NCI-H2196 (cell line): ENCODE results near the gene SORCS3.

Experiments used
- DNase-seq: peaks from one replicate; lab custom pipeline; 2025; ENCODE audit not compliant: unreplicated experiment; lab: John Stamatoyannopoulos, UW

The SORCS3 gene

GRCh38 chr10:104643303-104643663, 2.2 kb downstream of the SORCS3 start:
- no peak for DNase-seq

GRCh38 chr10:104646146-104646545, 5.1 kb downstream of the SORCS3 start:
- no peak for DNase-seq

DNA sequence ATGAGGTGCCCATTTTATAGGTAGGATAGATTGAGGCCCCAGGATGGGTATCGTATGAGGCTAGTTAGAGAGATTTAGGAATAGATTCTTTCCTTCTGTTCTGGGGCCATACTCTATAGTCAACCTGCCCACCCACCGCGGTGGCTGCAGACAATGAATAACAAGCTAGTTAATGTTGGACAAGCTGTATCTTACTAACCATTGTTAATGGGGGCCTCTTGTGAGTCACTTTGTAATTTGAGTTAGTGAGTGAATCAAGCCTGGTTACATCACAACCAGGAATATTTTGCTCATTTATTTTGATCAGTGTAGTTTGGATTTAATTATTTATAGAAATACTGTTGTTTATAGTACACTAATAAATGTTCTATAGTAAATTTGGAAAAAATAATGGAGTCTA, 7.3 kb downstream of the SORCS3 start:
- DNase-seq = no peak

- no peak for DNase-seq
These were observed 9.0 kb downstream of the SORCS3 start for GRCh38 chr10:104650072-104650471.

- DNase-seq = no peak
These were observed 9.7 kb downstream of the SORCS3 start for GRCh38 chr10:104650635-104651331.

- no peak for DNase-seq
These were observed 15.9 kb downstream of the SORCS3 start for GRCh38 chr10:104657036-104657435.

- no peak for DNase-seq
These were observed 16.4 kb downstream of the SORCS3 start for GRCh38 chr10:104657457-104657856.

DNA sequence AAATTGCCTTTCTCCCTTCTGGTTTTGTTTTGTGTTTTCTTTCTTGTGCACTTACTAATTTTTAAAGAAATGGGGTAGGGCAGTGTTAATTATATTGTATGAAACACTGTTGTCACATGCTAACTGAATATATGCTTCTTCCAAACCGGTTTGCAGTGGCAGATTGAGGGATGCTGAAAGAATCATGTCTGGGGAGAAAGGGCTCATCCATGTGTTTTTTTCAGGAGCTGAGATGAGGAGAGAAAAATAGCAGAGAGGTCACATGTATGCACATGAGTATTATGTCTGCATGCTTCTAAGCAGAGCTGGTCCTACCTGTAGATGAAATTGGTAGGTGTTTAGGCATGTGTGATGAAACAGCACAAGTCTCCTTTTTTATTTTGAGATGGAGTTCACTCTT, 17.0 kb downstream of the SORCS3 start:
- no peak for DNase-seq

- no peak for DNase-seq
These were observed 18.7 kb downstream of the SORCS3 start for GRCh38 chr10:104659809-104660208.

GRCh38 chr10:104663076-104663475, 22.0 kb downstream of the SORCS3 start:
- no peak for DNase-seq

GRCh38 chr10:104663563-104663962, 22.5 kb downstream of the SORCS3 start:
- no peak for DNase-seq

DNA sequence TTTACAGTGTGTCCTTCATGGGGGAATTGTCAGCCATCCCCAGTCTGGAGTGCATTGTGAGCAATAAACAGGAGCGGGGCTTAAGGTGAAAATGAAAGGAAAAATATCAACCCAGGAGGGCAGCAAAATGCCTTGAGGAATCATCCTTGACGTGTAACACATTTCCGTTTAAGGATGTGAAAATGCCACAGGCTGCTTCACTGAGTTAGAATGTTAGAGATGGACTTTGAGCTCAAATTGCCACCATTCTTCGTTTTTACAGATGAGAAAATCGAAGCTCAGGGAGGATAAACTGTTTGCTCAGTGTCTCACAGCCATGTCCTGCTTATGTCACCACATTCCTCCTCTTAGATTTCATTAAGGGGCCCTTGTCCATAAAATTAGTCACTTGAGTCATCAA, 23.1 kb downstream of the SORCS3 start:
- DNase-seq = no peak

DNA sequence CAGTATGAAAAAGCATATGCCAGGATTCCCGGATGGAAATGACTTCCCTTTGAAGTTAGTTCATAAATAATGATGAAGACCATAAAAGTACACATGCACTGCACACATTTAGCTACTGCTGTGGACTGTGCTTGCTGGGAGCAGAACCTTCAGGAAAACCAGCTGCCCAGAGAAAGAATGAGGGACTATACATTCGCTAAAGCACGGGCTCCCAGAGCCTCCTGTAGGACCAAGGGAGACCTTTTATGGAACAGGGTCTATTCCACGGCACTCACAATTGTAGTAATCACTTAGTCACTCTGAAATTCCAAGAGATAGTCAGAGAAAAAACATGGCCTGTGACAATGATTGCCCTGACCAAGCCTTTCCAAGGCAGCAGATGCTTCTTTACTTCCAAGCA, 24.1 kb downstream of the SORCS3 start:
- DNase-seq = no peak

- DNase-seq = no peak
These were observed 25.0 kb downstream of the SORCS3 start for GRCh38 chr10:104666106-104666505.

DNA sequence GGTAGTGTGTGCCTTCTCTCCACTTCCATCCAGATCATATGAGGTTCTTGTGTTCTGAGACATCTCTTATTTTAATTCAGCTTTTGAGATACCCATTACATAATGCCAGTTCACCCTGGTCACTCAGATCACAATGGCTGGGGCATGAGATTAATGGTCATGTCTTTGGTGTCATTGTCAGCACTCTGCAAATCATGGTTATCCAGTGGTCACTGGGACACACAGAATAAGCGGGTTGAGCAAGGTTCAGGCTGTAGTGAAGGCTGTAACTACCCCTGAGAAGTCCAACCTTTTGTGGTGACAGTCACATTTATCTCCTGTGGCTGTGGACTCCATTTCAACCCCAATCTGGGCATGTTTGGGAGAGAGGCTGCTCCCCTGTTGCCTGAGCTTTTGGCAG, 35.8 kb downstream of the SORCS3 start:
- DNase-seq = no peak

DNA sequence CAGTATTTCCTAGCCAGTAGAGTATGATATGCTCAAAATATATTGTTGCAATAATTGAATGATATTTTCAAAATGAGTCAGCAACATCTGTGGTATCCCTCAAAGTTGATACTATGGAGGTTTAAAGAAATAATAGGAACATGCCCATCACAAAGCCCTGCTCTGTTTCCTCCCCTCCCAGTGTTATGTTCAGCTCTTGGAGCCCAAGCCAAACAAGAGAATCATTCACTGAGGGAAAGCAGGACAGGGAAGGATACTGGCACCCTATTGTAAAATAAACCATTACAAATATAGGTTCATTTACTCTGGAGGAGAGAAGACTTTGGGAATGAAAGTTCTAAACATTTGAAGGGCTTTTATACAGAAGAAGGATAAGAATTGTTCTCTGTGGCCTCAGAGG, 37.6 kb downstream of the SORCS3 start:
- no peak for DNase-seq

DNA sequence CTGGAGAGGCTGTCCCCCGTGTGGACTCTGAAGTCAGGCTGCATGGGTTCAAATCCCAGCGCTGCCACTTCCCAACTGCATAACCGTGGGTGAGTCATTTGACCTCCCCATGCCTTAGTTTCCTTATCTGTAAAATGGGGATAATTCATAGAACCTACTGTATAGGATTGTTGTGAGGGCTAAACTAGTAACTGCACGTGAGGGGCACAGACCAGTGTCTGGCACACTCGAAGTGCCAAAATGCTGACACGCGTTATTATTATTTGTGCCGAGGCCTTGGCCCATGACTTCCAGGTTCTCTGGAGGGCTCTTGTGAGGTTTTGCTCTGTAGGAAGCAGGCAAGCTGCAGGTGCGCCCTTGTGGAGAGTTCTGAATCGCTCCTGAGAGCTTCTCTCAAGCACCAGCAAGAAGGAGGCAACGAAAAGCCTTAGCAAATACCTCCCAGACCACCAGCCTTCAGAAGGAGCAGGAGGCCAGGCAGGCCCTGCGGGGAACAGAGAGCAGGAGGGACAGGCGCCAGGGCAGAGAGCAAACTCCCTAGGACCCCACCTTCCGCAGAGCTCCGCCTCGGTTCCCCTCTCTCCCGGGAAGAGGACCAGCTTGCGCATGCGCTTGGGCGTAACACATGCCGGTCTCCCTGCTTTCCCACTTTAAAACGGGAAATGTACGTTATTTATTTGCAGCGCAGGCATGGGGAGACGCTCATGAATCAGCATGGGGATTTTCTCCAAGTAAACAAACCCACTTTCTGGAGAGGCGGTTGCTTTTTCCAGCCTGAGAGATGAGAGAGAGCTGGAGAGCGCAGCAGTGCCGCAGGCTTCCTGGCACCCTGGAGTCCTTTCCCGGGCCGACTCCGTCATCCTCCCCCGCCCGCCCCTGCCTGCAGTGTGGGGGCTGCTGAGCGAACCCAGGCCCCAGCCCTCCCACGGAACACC, 39.6 kb downstream of the SORCS3 start:
- DNase-seq = no peak

GRCh38 chr10:104681485-104681884, 40.4 kb downstream of the SORCS3 start:
- DNase-seq = no peak

DNA sequence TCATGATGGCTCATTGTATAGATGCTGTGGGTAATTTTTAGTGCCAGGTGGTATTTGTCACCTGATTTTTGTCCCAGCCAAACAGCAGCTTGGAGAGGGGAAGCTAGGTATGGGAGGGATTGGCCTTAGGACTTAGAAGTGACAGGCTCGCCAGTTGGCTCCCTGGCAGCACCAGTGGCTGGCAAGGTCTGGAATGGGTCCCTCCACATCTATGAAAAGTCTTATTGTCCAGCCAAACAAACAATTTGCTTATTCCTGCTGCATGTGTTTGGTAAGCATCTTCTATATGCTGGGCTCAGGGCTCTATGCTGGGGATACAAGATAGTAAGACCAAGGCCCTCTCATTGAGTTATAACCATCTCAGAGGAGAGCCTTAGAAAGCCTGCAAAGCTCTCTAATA, 42.5 kb downstream of the SORCS3 start:
- no peak for DNase-seq

GRCh38 chr10:104686829-104687228, 45.7 kb downstream of the SORCS3 start:
- no peak for DNase-seq

DNA sequence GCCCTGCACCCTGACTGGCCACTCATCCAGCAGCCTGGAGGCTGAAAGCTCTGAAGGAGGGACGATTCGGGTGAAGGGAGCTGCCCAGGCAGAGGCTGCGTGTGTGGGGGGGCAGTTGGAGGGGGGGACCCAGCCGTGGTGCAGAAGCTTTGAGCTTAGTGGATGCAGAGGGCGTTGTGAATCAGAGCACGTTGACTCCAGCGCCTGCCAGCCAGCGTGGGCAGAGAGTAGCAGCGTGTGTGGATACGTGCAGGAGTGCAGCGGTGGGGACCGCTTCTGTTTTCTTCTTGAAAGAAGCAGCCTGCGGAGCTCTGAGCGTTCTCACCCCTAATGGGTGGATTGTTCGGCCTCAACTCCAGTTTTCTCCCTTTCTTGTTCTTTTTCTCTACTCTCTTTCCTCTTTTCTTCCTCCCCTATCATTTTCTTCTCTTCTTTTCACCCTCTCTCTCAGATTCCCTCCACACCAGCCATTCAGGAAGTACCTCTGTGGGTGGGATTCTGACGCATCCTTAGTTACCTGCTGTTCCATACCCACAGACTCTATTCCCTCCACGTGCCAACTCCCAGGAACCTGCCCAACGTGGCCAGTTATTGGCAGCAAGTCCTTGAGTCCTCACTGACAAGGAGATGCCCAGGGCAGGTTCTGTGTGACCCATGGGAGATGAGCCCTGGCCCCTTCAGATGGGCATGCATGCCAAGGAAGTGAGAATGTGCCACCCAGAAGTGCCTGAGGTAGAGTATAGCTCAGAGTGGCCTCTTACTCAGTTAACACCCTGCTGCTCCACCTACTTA, 47.4 kb downstream of the SORCS3 start:
- DNase-seq = no peak

- DNase-seq = no peak
These were observed 48.0 kb downstream of the SORCS3 start for GRCh38 chr10:104689105-104689504.
